PFSK-1 (cell line): Measurements from ENCODE around the gene NUP214.

ENCODE experiments used
- REST ChIP-seq, 2 experiments: IDR thresholded peaks; 2 replicates each; pipeline versions ENCODE4 v1.6.1 to v1.8.0; 2011 to 2012; ENCODE audit warnings: low read depth in 2 of 2, low read length in 2 of 2, control low read depth in 1 of 2, inconsistent platforms in 1 of 2, mild to moderate bottlenecking in 1 of 2, moderate library complexity in 1 of 2; ENCODE audit not compliant: insufficient read depth in 1 of 2
- SIN3A ChIP-seq: IDR thresholded peaks from 2 replicates; pipeline ENCODE4 v1.6.1; 2012; ENCODE audit warnings: mild to moderate bottlenecking, low read length, moderate library complexity, borderline replicate concordance; ENCODE audit not compliant: insufficient read depth

DNA sequence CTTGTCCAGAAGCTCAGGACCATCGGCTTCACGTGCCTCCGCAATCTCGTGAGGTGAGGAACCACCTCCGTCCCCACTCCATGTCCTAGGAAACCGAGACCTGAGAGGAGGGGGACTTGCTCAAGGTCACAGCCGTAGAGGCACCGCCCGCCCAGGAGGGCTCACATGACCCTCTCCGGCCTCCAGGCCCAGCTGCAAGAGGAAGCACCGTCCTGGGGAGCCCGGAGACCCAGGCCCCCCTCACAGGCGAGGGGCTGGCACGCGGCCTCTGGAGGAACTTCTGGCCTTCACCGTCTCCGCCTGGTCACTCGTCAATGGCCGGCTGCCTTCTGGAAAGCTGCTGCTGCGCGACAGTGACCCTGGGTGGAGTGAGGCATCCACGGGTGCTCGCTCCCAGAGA, 126.7 kb downstream of the NUP214 start:
- no peak for TF ChIP-seq SIN3A
- no peak for TF ChIP-seq REST (IDR thresholded peaks at IDR 0.05; ENCODE audit: insufficient read depth in 1 of 2, low read depth in 2 of 2, low read length in 2 of 2)
